Activated effector memory CD4-positive, alpha-beta T cell treated with anti-CD3 and anti-CD28 coated beads, Interleukin-2, amount 50 U/mL, for 16 hours (primary cell): ENCODE results near the gene CCDC177.
"Not testable (repeated sequence)": the region's sequence is repeated elsewhere in the genome, so short reads cannot be mapped to it uniquely, and the experiment has no call there.

Experiments used
- DNase-seq: peaks from one replicate; pipeline ENCODE4 v3.0.0-alpha.2; 2020

Gene CCDC177

DNA sequence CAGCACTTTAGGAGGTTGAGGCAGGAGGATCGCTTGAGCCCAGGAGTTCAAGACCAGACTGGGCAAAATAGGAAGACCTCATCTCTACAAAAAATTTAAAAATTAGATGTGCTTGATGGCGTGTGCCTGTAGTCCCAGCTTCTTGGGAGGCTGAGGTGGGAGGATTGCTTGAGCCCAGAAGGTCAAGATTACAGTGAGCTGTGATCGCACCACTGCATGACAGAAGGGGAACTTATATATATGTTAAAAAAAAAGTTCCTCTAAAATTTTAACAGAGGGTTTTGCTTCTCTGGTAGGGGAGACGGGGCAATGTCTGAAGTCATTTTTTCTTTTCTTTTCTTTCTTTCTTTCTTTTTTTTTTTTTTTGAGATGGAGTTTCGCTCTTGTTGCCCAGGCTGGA, 24.8 kb upstream of the CCDC177 start:
- DNase-seq = not testable (repeated sequence)

DNA sequence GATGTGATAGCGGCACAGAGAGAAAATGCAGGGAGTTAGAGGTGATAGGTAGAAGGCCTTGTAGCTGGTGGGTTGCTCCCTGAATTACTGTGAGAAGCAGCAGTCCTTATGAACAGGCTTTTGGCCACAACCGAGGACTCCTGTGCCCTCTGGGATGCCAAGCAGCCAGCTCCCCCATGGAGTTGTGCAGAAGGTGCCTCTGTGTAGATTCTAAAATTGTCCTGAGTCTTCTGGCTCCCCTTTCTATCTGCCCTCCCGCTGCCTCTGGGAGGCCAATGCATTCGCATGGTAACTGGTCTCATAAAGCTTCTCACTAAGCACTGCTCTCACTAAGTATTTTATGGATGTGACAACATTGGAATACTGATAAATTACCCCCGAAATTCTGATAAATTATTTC, 20.7 kb upstream of the CCDC177 start:
- DNase-seq = no peak

- no peak for DNase-seq
Measured at GRCh38 chr14:69594846-69595245, 20.2 kb upstream of the CCDC177 start.

- no peak for DNase-seq
Measured at GRCh38 chr14:69593018-69593677, 18.5 kb upstream of the CCDC177 start.

DNA sequence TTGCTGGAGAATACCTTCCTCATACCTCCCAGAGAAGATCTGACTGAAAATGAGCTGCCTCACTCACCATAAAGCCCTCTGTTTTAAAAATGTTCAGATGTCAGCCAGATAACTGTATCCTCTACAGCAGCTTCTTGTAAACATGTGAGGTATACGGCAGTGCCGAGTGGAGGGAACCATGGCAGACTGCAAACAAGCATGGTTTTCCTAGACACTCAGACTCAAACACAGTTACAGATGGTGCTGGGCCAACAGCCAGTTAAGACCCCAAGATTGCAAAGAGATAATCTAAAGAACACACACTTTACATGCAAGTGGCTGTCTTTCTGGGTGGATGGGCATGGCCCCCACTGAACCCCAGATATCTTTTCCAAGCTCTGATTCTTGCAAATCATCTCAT, 16.6 kb upstream of the CCDC177 start:
- DNase-seq = no peak

GRCh38 chr14:69587389-69587788, 12.7 kb upstream of the CCDC177 start:
- DNase-seq = no peak

GRCh38 chr14:69586404-69586803, 11.7 kb upstream of the CCDC177 start:
- DNase-seq = no peak

DNA sequence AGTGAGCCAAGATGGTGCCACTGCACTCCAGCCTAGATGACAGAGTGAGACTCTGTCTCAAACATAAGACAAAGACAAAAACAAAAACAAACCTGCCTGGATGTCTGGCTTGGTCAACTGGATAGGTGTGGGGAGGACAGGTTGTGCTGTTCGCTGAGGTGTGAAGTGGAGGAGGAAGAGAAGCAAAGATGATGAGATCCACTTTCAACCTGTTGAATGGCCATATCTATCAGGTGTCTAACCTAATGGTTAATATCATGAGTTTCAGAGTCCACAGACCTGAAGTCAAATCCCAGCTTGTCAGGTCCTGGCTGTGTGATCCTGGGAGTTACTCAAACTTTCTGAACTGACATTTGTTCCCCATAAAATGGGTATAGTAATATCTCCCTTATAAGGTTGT, 9.7 kb upstream of the CCDC177 start:
- DNase-seq = no peak

GRCh38 chr14:69582829-69583228, 8.2 kb upstream of the CCDC177 start:
- no peak for DNase-seq

DNA sequence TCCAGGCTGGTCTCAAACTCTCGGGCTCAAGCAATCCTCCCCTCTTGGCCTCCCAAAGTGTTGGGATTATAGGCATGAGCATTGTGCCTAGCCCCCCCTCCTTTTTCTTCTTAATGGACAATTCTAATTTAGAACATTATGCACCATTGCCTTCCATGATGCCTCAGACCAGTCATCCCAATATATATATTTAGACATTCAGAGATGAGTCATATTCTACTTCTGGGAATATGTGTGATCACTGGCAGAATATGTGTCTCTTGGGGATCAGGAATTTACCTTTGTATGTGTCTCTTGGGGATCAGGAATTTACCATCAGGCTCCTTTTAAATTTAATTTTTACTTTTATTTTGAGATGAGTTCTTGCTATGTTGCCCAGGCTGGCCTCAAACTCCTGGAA, 7.5 kb upstream of the CCDC177 start:
- no peak for DNase-seq

- no peak for DNase-seq
Measured at GRCh38 chr14:69581316-69581935, 6.8 kb upstream of the CCDC177 start.

DNA sequence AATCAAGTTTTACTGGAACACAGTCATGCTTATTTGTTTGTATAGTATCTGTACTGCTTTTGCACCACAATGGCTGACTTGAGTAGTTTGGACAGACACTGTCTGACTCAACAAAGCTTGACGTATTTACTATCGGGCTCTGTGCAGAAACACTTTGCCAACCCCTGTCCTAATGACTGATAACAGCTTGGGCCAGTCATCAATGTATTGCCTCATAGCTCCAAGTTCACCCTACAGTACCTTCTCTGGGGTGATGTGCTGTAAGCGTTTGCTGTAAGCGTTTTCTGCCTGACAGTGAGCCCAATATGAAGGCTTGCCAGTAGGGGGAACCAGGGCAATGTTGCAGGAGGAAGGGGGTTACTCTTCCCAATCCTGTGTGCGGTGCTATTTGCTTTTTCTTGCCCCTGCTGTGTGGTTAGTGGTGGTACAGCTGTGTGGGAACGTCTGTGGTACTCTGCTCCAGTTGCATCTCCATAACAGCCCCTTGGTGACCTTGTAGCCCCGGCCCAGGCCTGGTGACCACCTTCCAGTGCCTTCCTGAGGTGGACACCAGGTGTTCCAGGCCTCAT, 5.4 kb upstream of the CCDC177 start:
- no peak for DNase-seq

- DNase-seq = no peak
Measured at GRCh38 chr14:69579476-69579875, 4.8 kb upstream of the CCDC177 start.

DNA sequence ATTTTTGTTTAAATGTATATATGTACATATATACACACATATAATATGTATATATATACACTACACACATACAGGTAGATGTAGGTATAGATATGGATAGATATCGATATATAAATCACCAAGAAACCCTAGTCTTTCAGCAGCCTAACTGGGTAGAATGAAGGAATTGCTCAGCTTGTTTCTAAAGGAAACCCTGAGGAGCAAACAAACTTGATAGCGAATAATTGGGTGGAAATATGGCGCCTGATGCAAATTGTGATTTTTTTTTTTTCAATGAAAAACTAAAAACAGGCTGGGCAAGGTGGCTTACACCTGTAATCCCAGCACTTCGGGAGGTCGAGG, 254 bp upstream of the CCDC177 start:
- DNase-seq = no peak

DNA sequence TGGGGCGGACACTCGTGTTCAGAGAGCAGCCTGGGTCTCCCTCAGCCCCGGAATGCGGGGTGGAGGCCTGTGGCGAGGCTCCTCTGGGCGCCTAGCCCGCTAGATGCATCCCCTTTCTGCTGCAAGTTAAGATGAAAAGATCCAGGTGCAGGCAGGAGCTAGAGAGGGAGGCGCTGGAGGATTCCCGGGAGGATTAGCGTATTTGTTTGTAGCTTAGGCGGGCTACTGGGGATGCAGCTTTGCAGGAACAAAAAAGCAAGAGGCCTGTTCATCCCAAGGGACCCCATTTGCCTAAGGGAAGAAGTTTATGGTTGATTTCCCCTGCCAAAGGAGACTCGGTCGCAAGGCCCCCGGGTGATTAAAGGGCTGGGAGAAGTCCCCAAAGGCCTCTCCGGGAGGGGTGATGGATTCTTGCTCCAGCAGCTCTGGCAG, 824 bp downstream of the CCDC177 start:
- DNase-seq = no peak

DNA sequence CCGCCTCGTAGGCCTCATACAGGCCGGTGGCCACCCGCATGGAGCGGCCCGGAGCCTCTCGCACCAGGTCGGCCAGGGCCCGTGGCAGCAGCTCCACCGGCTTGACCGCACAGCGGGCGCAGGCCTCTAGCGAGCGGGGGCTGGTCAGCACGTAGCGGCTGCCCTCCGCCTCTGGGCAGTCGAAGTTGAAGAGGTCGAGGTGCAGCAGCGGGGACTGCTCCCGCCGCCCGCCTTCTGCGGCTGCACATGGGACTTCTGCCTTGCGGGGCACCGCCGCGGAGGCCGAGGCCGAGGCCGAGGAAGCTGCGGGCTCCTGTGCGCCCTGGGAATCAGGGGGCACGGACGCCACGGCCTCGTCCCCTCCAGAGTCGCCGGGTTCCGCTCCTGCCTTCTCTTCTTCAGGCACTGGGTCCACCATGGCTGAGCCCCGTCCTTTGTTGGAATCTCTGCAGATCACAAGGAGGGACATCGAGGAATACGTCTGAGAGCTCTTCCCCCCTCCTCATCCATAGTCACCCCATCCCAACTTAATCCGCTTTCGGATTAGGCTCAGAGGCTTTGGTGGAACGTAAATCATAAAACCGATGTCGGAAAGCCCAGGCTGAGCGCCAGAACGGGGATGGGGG, 1.4 kb downstream of the CCDC177 start:
- no peak for DNase-seq

GRCh38 chr14:69572841-69573135, 1.9 kb downstream of the CCDC177 start:
- DNase-seq = no peak

DNA sequence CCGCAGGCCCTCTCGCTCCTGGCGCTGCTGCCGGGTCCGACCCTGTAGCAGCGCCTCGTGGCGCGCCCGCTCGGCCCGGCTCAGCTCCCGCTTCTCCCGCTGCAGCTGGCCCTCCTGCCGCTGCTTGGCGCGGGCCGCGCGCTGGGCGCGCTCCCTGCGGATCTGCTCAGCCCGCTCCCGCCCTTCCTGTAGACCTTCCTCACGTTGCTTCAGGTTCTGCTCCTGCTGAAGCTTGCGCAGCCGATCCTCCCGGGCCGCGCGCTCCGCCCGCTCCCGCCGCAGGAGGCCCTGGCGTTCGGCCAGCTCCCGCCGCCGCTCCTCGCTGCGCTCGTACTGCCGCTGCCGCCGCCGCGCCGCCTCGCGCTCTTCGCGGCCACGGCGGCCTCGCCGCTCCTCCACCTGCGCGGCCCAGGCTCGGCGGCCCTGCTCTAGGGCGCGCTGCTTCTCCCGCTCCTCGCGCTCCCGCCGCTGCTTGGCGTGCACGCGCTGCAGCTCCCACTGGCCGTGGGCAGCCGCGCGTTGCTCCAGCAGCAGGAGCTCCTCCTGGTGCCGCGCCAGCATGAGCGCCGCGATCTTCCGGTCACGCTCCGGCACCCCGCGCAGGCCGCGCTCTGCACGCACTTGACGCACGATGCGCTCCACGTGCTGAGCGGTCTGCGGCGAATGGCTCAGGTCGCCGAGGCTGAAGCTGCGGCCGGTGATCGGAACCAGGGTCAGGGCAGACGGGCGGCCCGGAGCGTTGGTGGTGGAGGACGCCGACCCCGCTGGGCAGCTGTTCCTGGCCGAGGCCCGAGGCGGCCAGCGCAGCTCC, 2.4 kb downstream of the CCDC177 start:
- no peak for DNase-seq

DNA sequence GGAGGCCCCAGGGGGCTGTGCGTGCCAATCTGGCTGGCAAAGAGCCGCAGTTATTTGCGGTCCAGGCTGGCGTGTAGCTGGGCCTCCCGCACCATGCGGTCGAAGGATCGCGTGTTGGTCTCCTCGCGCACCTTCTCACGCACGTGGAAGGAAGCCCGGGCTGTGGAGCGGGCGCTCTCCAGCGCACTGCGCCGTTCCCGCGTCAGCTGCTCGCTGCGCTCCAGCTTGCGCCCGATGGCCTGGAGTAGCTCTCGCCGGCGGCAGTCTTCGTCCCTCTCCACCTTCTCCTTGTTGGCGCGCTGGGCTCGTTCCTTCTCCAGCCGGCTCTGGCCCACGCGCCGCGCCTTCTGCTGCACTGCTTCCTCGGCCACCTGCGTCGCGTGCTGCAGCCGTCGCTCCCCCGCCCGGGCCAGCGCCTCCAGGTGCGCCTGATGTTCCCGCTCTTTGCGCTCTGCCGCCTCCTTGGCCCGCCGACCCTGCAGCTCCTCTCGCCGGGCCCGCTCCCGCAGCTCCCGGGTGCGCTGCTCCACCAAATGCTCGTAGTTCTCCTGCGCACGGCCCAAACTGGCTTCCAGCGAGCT, 3.1 kb downstream of the CCDC177 start:
- DNase-seq = no peak

GRCh38 chr14:69570836-69571330, 3.8 kb downstream of the CCDC177 start:
- no peak for DNase-seq

DNA sequence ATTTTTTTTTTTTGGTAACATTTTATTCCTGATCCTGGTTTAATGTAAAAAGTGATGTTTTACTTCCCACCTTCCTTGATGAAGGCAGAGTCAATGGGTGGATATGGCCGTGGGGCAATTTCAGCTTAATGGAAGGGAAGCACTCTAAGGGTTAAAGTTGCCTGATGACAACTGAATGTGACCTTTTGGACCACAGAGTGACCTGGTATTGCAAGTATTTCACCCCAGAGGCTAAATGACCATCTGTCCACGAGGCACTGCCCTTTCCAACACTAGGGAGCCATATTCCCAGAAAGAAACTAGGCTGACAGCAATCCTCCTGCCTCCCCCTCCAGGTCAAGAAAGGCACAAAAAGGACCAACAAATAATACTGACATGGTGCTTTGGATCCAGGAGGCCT, 4.8 kb downstream of the CCDC177 start:
- no peak for DNase-seq

GRCh38 chr14:69567563-69567962, 7.1 kb downstream of the CCDC177 start:
- no peak for DNase-seq

DNA sequence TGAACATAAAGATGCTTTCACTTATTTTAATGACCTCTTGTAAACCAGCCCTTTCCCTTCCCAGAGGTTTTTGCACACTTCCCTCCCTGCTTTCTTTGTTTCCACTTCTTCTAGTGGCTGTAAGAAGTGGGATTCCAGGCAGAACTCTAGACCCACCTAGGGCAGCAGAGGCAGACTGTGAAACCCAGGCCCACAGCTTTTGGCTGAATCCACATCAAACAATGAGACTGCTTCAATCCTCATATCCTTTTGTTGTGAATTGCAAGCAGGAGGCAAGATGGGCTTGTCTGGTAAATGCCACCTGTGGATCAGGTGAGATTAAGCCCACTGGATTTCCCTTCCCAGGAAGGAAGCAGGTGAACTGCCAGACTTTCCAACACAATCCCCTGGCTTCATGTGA, 12.8 kb downstream of the CCDC177 start:
- no peak for DNase-seq
